ENCODE measurements around the gene CFHR2.
"Not testable (repeated sequence)": the region's sequence is repeated elsewhere in the genome, so short reads cannot be mapped to it uniquely, and the experiment has no call there.

The CFHR2 gene

DNA sequence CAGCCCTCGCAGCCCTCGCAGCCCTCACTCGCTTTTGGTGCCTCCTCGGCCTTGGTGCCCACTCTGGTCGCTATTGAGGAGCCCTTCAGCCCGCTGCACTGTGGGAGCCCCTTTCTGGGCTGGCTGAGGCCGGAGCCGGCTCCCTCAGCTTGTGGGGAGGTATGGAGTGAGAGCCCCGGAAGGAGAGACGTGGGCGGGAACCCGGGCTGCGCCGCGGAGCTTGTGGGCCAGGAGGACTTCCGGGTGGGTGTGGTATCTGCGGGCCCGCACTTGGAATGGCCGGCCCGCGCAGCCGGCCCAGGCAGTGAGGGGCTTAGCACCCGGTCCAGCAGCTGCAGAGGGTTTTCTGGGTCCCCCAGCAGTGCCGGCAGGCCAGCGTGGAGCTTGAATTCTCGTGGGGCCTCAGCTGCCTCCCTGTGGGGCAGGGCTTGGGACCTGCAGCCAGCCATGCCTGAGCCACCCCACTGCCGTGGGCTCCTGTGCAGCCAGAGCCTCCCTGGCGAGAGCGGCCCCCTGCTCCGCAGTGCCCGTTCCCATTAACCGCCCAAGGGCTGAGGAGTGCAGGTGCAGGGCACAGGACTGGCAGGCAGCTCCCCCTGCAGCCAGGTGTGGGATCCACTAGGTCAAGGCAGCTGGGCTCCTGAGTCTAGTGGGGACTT lies 9.9 kb upstream of the CFHR2 start:
- WGBS: 89% methylated on average over 32 of the region's 32 CpGs
- H3K36me3 ChIP-seq (ENCODE audit: control insufficient read depth in 1 of 2, insufficient read depth in 2 of 2, low read depth in 1 of 2, low read length in 2 of 2): peaks cover 0 to 3% of the 10 kb centered on the region in 2 experiments
- H2AK5ac ChIP-seq (ENCODE audit: low read length, severe bottlenecking): no peak overlapping the region
- no peak overlapping the region for H2BK12ac ChIP-seq (ENCODE audit: low read length in 2 of 2)
- H3K4ac ChIP-seq (ENCODE audit: low read depth in 1 of 2, low read length in 2 of 2): no peak overlapping the region
- no peaks in the 10 kb centered on the region for H3K27me3 ChIP-seq (ENCODE audit: control insufficient read depth in 1 of 2, insufficient read depth in 1 of 2, low read length in 2 of 2)
- no peak overlapping the region for H2BK5ac ChIP-seq (ENCODE audit: low read depth, low read length, poor library complexity, severe bottlenecking)
- no peak for DNase-seq
- H3K4me1 ChIP-seq (ENCODE audit: control insufficient read depth, insufficient read depth, low read depth, low read length): no peaks in the 10 kb centered on the region
- H2BK15ac ChIP-seq (ENCODE audit: low read depth, poor library complexity, severe bottlenecking): no peak overlapping the region
- H3K14ac ChIP-seq (ENCODE audit: low read length in 2 of 2): no peak overlapping the region
- no peak overlapping the region for H2BK120ac ChIP-seq (ENCODE audit: low read depth, low read length)
- no peak overlapping the region for H3K27ac ChIP-seq (ENCODE audit: low read length, poor library complexity, severe bottlenecking)
- H3K4me3 ChIP-seq (ENCODE audit: insufficient read depth in 1 of 2, low read depth in 1 of 2, low read length in 2 of 2): no peak overlapping the region
- H3K9ac ChIP-seq (ENCODE audit: low read length): no peak overlapping the region
- H3K9me3 ChIP-seq (ENCODE audit: control insufficient read depth, low read length): no peaks in the 10 kb centered on the region
- no peak overlapping the region for H3K4me2 ChIP-seq (ENCODE audit: low read length, poor library complexity, severe bottlenecking)
- H4K91ac ChIP-seq (ENCODE audit: low read length): no peak overlapping the region
- no peak overlapping the region for H4K8ac ChIP-seq (ENCODE audit: low read length)
- no peaks in the 10 kb centered on the region for H3K79me1 ChIP-seq (replicated peaks; ENCODE audit: low read length, poor library complexity, severe bottlenecking)
- H3K18ac ChIP-seq (ENCODE audit: low read depth in 1 of 2, low read length in 2 of 2): no peak overlapping the region
- H2AFZ ChIP-seq (ENCODE audit: low read depth, low read length): no peak overlapping the region
- H3K23ac ChIP-seq (ENCODE audit: low read length in 2 of 2): no peak overlapping the region

- not testable (repeated sequence) for H2AFZ ChIP-seq (ENCODE audit: low read depth, low read length); H3K36me3 ChIP-seq (ENCODE audit: control insufficient read depth in 1 of 2, insufficient read depth in 2 of 2, low read depth in 1 of 2, low read length in 2 of 2)
Measured at GRCh38 chr1:196941474-196941873, 2.1 kb upstream of the CFHR2 start.

DNA sequence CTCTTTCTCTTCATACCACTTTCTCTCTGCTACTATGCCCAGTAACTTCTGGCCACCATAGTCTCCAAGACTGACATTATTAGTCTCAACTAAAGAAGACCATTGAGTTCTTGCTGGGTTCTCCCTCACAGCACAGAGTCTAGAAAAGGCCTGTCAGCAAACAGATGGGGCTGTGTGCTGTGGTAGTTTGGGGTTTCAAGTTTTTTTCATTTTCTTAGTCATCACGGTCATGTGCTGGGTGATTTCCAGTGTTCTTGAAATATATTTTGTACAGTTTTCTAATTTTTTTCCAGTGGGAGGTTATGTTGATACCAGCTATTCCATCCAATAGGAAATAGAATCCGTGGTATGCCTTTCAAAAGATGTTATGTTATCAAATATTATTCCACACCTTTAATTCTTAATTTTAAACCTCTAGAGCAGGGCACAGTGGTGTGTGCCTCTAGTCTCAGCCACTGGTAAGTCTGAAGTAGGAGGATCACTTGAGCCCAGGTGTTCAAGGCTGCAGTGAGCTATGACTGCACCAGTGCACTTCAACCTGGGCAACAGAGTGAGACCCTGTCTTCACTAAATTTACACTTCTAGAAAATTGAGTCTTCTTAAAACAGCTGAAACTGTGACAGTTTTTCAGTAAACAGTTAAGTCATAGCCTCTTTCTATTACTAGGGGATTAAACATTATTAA lies 8.3 kb downstream of the CFHR2 start:
- no peaks in the 10 kb centered on the region for H3K4me1 ChIP-seq (ENCODE audit: control insufficient read depth, insufficient read depth, low read depth, low read length)
- 60% methylated on average over 1 of the region's 2 CpGs for WGBS
- H2BK5ac ChIP-seq (ENCODE audit: low read depth, low read length, poor library complexity, severe bottlenecking): no peak overlapping the region
- H2AFZ ChIP-seq (ENCODE audit: low read depth, low read length): no peak overlapping the region
- no peak overlapping the region for H3K18ac ChIP-seq (ENCODE audit: low read depth in 1 of 2, low read length in 2 of 2)
- no peak overlapping the region for H3K4me2 ChIP-seq (ENCODE audit: low read length, poor library complexity, severe bottlenecking)
- H3K4me3 ChIP-seq (ENCODE audit: insufficient read depth in 1 of 2, low read depth in 1 of 2, low read length in 2 of 2): no peak overlapping the region
- no peak for DNase-seq
- H3K27ac ChIP-seq (ENCODE audit: low read length, poor library complexity, severe bottlenecking): no peak overlapping the region
- no peak overlapping the region for H2BK120ac ChIP-seq (ENCODE audit: low read depth, low read length)
- no peak overlapping the region for H3K4ac ChIP-seq (ENCODE audit: low read depth in 1 of 2, low read length in 2 of 2)
- H4K8ac ChIP-seq (ENCODE audit: low read length): no peak overlapping the region
- H2BK15ac ChIP-seq (ENCODE audit: low read depth, poor library complexity, severe bottlenecking): no peak overlapping the region
- H3K9me3 ChIP-seq (ENCODE audit: control insufficient read depth, low read length): no peaks in the 10 kb centered on the region
- no peak overlapping the region for H4K91ac ChIP-seq (ENCODE audit: low read length)
- H2AK5ac ChIP-seq (ENCODE audit: low read length, severe bottlenecking): no peak overlapping the region
- no peaks in the 10 kb centered on the region for H3K79me1 ChIP-seq (replicated peaks; ENCODE audit: low read length, poor library complexity, severe bottlenecking)
- H3K14ac ChIP-seq (ENCODE audit: low read length in 2 of 2): no peak overlapping the region
- no peak overlapping the region for H3K9ac ChIP-seq (ENCODE audit: low read length)
- H3K23ac ChIP-seq (ENCODE audit: low read length in 2 of 2): no peak overlapping the region
- no peaks in the 10 kb centered on the region for H3K36me3 ChIP-seq (ENCODE audit: control insufficient read depth in 1 of 2, insufficient read depth in 2 of 2, low read depth in 1 of 2, low read length in 2 of 2)
- no peaks in the 10 kb centered on the region for H3K27me3 ChIP-seq (ENCODE audit: control insufficient read depth in 1 of 2, insufficient read depth in 1 of 2, low read length in 2 of 2)
- no peak overlapping the region for H2BK12ac ChIP-seq (ENCODE audit: low read length in 2 of 2)

More at GRCh38 chr1:196941474-196941873, 2.1 kb upstream of the CFHR2 start:
- not testable (repeated sequence) for H4K91ac ChIP-seq (ENCODE audit: low read length); H2BK120ac ChIP-seq (ENCODE audit: low read depth, low read length); H3K14ac ChIP-seq (ENCODE audit: low read length in 2 of 2); H3K4me1 ChIP-seq (ENCODE audit: control insufficient read depth, insufficient read depth, low read depth, low read length); H2BK5ac ChIP-seq (ENCODE audit: low read depth, low read length, poor library complexity, severe bottlenecking); H3K4ac ChIP-seq (ENCODE audit: low read depth in 1 of 2, low read length in 2 of 2); H3K4me2 ChIP-seq (ENCODE audit: low read length, poor library complexity, severe bottlenecking); H2BK15ac ChIP-seq (ENCODE audit: low read depth, poor library complexity, severe bottlenecking); H2AK5ac ChIP-seq (ENCODE audit: low read length, severe bottlenecking); H3K27ac ChIP-seq (ENCODE audit: low read length, poor library complexity, severe bottlenecking); DNase-seq; H3K9ac ChIP-seq (ENCODE audit: low read length); H3K27me3 ChIP-seq (ENCODE audit: control insufficient read depth in 1 of 2, insufficient read depth in 1 of 2, low read length in 2 of 2); H3K79me1 ChIP-seq (replicated peaks; ENCODE audit: low read length, poor library complexity, severe bottlenecking); H2BK12ac ChIP-seq (ENCODE audit: low read length in 2 of 2); H4K8ac ChIP-seq (ENCODE audit: low read length); H3K4me3 ChIP-seq (ENCODE audit: insufficient read depth in 1 of 2, low read depth in 1 of 2, low read length in 2 of 2); H3K9me3 ChIP-seq (ENCODE audit: control insufficient read depth, low read length); H3K23ac ChIP-seq (ENCODE audit: low read length in 2 of 2); H3K18ac ChIP-seq (ENCODE audit: low read depth in 1 of 2, low read length in 2 of 2)
- WGBS: 73% methylated on average over 6 of the region's 6 CpGs

DNA sequence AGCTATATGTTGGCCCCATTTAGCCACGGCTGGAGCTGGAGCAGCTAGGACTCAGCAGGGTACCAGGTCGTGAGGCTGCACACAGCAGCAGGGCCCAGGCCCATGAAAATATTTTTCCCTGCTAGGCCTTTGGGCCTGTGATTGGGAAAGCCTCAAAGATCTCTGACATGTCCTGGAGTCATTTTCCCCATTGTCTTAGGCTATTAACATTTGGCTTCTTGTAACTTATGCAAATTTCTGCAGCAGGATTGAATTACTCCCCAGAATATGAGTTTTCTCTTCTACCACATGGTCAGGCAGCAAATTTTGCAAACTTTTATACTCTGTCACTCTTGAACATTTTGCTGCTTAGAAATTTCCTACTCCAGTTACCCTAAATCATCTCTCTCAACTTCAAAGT lies 11.2 kb downstream of the CFHR2 start:
- no peak overlapping the region for H2BK120ac ChIP-seq (ENCODE audit: low read depth, low read length)
- no peak for DNase-seq
- H2BK12ac ChIP-seq (ENCODE audit: low read length in 2 of 2): no peak overlapping the region
- H3K4me1 ChIP-seq (ENCODE audit: control insufficient read depth, insufficient read depth, low read depth, low read length): no peaks in the 10 kb centered on the region
- H3K9ac ChIP-seq (ENCODE audit: low read length): no peak overlapping the region
- H4K8ac ChIP-seq (ENCODE audit: low read length): no peak overlapping the region
- no peak overlapping the region for H2AK5ac ChIP-seq (ENCODE audit: low read length, severe bottlenecking)
- H3K79me1 ChIP-seq (replicated peaks; ENCODE audit: low read length, poor library complexity, severe bottlenecking): no peaks in the 10 kb centered on the region
- no peak overlapping the region for H3K4me3 ChIP-seq (ENCODE audit: insufficient read depth in 1 of 2, low read depth in 1 of 2, low read length in 2 of 2)
- H3K14ac ChIP-seq (ENCODE audit: low read length in 2 of 2): no peak overlapping the region
- no peak overlapping the region for H3K4me2 ChIP-seq (ENCODE audit: low read length, poor library complexity, severe bottlenecking)
- no peak overlapping the region for H3K27ac ChIP-seq (ENCODE audit: low read length, poor library complexity, severe bottlenecking)
- H2BK5ac ChIP-seq (ENCODE audit: low read depth, low read length, poor library complexity, severe bottlenecking): no peak overlapping the region
- H3K36me3 ChIP-seq (ENCODE audit: control insufficient read depth in 1 of 2, insufficient read depth in 2 of 2, low read depth in 1 of 2, low read length in 2 of 2): no peaks in the 10 kb centered on the region
- no peaks in the 10 kb centered on the region for H3K27me3 ChIP-seq (ENCODE audit: control insufficient read depth in 1 of 2, insufficient read depth in 1 of 2, low read length in 2 of 2)
- no peak overlapping the region for H3K23ac ChIP-seq (ENCODE audit: low read length in 2 of 2)
- H2BK15ac ChIP-seq (ENCODE audit: low read depth, poor library complexity, severe bottlenecking): no peak overlapping the region
- H3K18ac ChIP-seq (ENCODE audit: low read depth in 1 of 2, low read length in 2 of 2): no peak overlapping the region
- H4K91ac ChIP-seq (ENCODE audit: low read length): no peak overlapping the region
- H3K4ac ChIP-seq (ENCODE audit: low read depth in 1 of 2, low read length in 2 of 2): no peak overlapping the region
- H3K9me3 ChIP-seq (ENCODE audit: control insufficient read depth, low read length): no peaks in the 10 kb centered on the region
- 64% methylated on average over 2 of the region's 2 CpGs for WGBS
- no peak overlapping the region for H2AFZ ChIP-seq (ENCODE audit: low read depth, low read length)
